HG03097 (cell line): ENCODE results near the gene PACRGL.

Experiments used
- ATAC-seq: cut with Tn5 transposase; IDR thresholded peaks from one replicate; pipeline ENCODE4 v1.9.1; 2021; ENCODE audit not compliant: unreplicated experiment, low FRiP score

Gene PACRGL

GRCh38 chr4:20700007-20700761, at the start of gene PACRGL:
Gene PACRGL (plus strand): TSS chr4:20700458. CDS start chr4:20704482, 4,024 bp downstream.
- ATAC-seq: peak; percentile 100

GRCh38 chr4:20652226-20652885, 47.9 kb upstream of the PACRGL start:
- ATAC-seq: no peak

- no peak for ATAC-seq
Observed at GRCh38 chr4:20658456-20658855, 41.8 kb upstream of the PACRGL start.

GRCh38 chr4:20662851-20663250, 37.4 kb upstream of the PACRGL start:
- ATAC-seq: no peak

- no peak for ATAC-seq
Observed at GRCh38 chr4:20666012-20666860, 34.0 kb upstream of the PACRGL start.

- ATAC-seq: no peak
Observed at GRCh38 chr4:20672262-20672661, 28.0 kb upstream of the PACRGL start.

GRCh38 chr4:20675786-20676185, 24.5 kb upstream of the PACRGL start:
- no peak for ATAC-seq

GRCh38 chr4:20676501-20677197, 23.6 kb upstream of the PACRGL start:
- no peak for ATAC-seq

- ATAC-seq: no peak
Observed at GRCh38 chr4:20678400-20678799, 21.9 kb upstream of the PACRGL start.

- no peak for ATAC-seq
Observed at GRCh38 chr4:20679951-20680350, 20.3 kb upstream of the PACRGL start.

GRCh38 chr4:20680736-20681135, 19.5 kb upstream of the PACRGL start:
- ATAC-seq: no peak

GRCh38 chr4:20681271-20681670, 19.0 kb upstream of the PACRGL start:
- ATAC-seq: no peak

- no peak for ATAC-seq
Observed at GRCh38 chr4:20682853-20683252, 17.4 kb upstream of the PACRGL start.

- ATAC-seq: no peak
Observed at GRCh38 chr4:20683766-20684165, 16.5 kb upstream of the PACRGL start.

GRCh38 chr4:20684852-20685763, 15.2 kb upstream of the PACRGL start:
- ATAC-seq: no peak

- no peak for ATAC-seq
Observed at GRCh38 chr4:20687864-20688263, 12.4 kb upstream of the PACRGL start.

- no peak for ATAC-seq
Observed at GRCh38 chr4:20696815-20697214, 3.4 kb upstream of the PACRGL start.

GRCh38 chr4:20698382-20698781, 1.9 kb upstream of the PACRGL start:
- no peak for ATAC-seq

GRCh38 chr4:20698820-20699219, 1.4 kb upstream of the PACRGL start:
- ATAC-seq: no peak

GRCh38 chr4:20711335-20711734, 11.1 kb downstream of the PACRGL start:
- ATAC-seq: no peak
